Chondrocyte (in vitro differentiated cells): ENCODE measurements around the gene TH. TPM values are rescaled to one million over a fixed set of nuclear protein-coding genes. Genes with fewer than 3 reads are reported as not detected.

Experiments used
- DNase-seq: peaks from one replicate; pipeline ENCODE4 v3.0.0; 2021; ENCODE audit warnings: mixed read lengths, low spot score
- H3K27ac Mint-ChIP-seq: one replicate; pipeline ENCODE4 v1.8.0; 2021; ENCODE audit warnings: mild to moderate bottlenecking, moderate library complexity, mixed read lengths; ENCODE audit not compliant: unreplicated experiment
- H3K27me3 Mint-ChIP-seq: 2 replicates; pipeline ENCODE4 v1.8.0; 2021; ENCODE audit warnings: low read depth, mixed read lengths
- H3K36me3 Mint-ChIP-seq: 2 replicates; pipeline ENCODE4 v1.8.0; 2021; ENCODE audit warnings: low read depth, mixed read lengths
- H3K4me1 Mint-ChIP-seq: 2 replicates; pipeline ENCODE4 v1.8.0; 2021; ENCODE audit warnings: low read depth, mild to moderate bottlenecking, mixed read lengths
- H3K4me3 Mint-ChIP-seq: one replicate; pipeline ENCODE4 v1.8.0; 2021; ENCODE audit warnings: mild to moderate bottlenecking, moderate library complexity, mixed read lengths; ENCODE audit not compliant: unreplicated experiment
- H3K9me3 Mint-ChIP-seq: 2 replicates; pipeline ENCODE4 v1.8.0; 2021; ENCODE audit warnings: low read depth, mixed read lengths
- CTCF ChIP-seq: fragments of 200-600 bp; sonication (generic); IDR thresholded peaks from 2 replicates; pipeline ENCODE4 v1.5.0; 2021; ENCODE audit warnings: antibody characterized with exemption, mild to moderate bottlenecking, moderate library complexity
- total RNA-seq: library from RNA; stranded (reverse); gene quantifications from 3 replicates; pipeline ENCODE4 v1.2.1, GENCODE V29; 2021

TH gene
- total RNA-seq, 1 donor from 2014 or later = not detected

GRCh38 chr11:2136209-2136951 lies 35.2 kb downstream of the TH start:
- H3K9me3 Mint-ChIP-seq = no peaks in the 10 kb centered on the region
- peaks cover 13% of the 10 kb centered on the region for H3K4me1 Mint-ChIP-seq
- DNase-seq = no peak
- no peak overlapping the region for H3K27ac Mint-ChIP-seq
- peaks cover 47% of the 10 kb centered on the region for H3K27me3 Mint-ChIP-seq
- peak overlapping the region; percentile 59 for H3K4me3 Mint-ChIP-seq
- no peak for TF ChIP-seq CTCF
- peaks cover 2% of the 10 kb centered on the region for H3K36me3 Mint-ChIP-seq

- no peak for TF ChIP-seq CTCF
- Mint-ChIP-seq H3K4me3 (peak overlapping the region; percentile 59), H3K27me3 (peaks cover 43% of the 10 kb centered on the region), H3K9me3 (no peaks in the 10 kb centered on the region), H3K36me3 (peaks cover 3% of the 10 kb centered on the region), H3K27ac (no peak overlapping the region), H3K4me1 (peaks cover 13% of the 10 kb centered on the region)
- no peak for DNase-seq
These were observed 35.9 kb downstream of the TH start for GRCh38 chr11:2135648-2136201.

- Mint-ChIP-seq H3K27me3 (peaks cover 43% of the 10 kb centered on the region), H3K4me3 (no peak overlapping the region), H3K36me3 (peaks cover 3% of the 10 kb centered on the region), H3K9me3 (no peaks in the 10 kb centered on the region), H3K4me1 (peaks cover 13% of the 10 kb centered on the region), H3K27ac (no peak overlapping the region)
- peak; percentile 88 for DNase-seq
- TF ChIP-seq CTCF = no peak
These were observed 36.5 kb downstream of the TH start for GRCh38 chr11:2135018-2135569.

- peaks cover 13% of the 10 kb centered on the region for H3K4me1 Mint-ChIP-seq
- H3K27ac Mint-ChIP-seq = no peak overlapping the region
- no peak for TF ChIP-seq CTCF
- DNase-seq = peak; percentile 44
- H3K4me3 Mint-ChIP-seq = no peak overlapping the region
- no peaks in the 10 kb centered on the region for H3K9me3 Mint-ChIP-seq
- H3K27me3 Mint-ChIP-seq = peaks cover 41% of the 10 kb centered on the region
- peaks cover 3% of the 10 kb centered on the region for H3K36me3 Mint-ChIP-seq
These were observed 37.3 kb downstream of the TH start for GRCh38 chr11:2134022-2135010.
